GM19452 (cell line): ENCODE measurements around the gene CLASRP.
"Not testable (repeated sequence)": the region's sequence is repeated elsewhere in the genome, so short reads cannot be mapped to it uniquely, and the experiment has no call there.

Source experiments
- ATAC-seq: cut with Tn5 transposase; IDR thresholded peaks from one replicate; pipeline ENCODE4 v1.9.1; 2021; ENCODE audit not compliant: unreplicated experiment

CLASRP gene

GRCh38 chr19:45038931-45039893 lies at the start of gene CLASRP:
Gene CLASRP (plus strand): TSS chr19:45039045. CDS start chr19:45040213, 1,168 bp downstream.
- ATAC-seq: peak; percentile 79

- no peak for ATAC-seq
Measured at GRCh38 chr19:44990459-44990858, 48.4 kb upstream of the CLASRP start.

- ATAC-seq: no peak
Measured at GRCh38 chr19:44990966-44991365, 47.9 kb upstream of the CLASRP start.

GRCh38 chr19:44992336-44993163 lies 46.3 kb upstream of the CLASRP start:
- no peak for ATAC-seq

GRCh38 chr19:44993526-44993925 lies 45.3 kb upstream of the CLASRP start:
- no peak for ATAC-seq

- ATAC-seq: no peak
Measured at GRCh38 chr19:44993926-44994537, 44.8 kb upstream of the CLASRP start.

- ATAC-seq: no peak
Measured at GRCh38 chr19:44998025-44998424, 40.8 kb upstream of the CLASRP start.

GRCh38 chr19:44999131-44999925 lies 39.5 kb upstream of the CLASRP start:
- ATAC-seq: not testable (repeated sequence)

GRCh38 chr19:45000665-45001064 lies 38.2 kb upstream of the CLASRP start:
- ATAC-seq: not testable (repeated sequence)

- ATAC-seq: peak; percentile 57
Measured at GRCh38 chr19:45001087-45001739, 37.6 kb upstream of the CLASRP start, which contains the start of gene RELB. Gene RELB (plus strand): TSS chr19:45001464. CDS start chr19:45001580, 116 bp downstream.

- no peak for ATAC-seq
Measured at GRCh38 chr19:45003485-45003884, 35.4 kb upstream of the CLASRP start.

- no peak for ATAC-seq
Measured at GRCh38 chr19:45005787-45006186, 33.1 kb upstream of the CLASRP start.

- ATAC-seq: no peak
Measured at GRCh38 chr19:45008552-45008951, 30.3 kb upstream of the CLASRP start.

- ATAC-seq: no peak
Measured at GRCh38 chr19:45009625-45010255, 29.1 kb upstream of the CLASRP start.

- no peak for ATAC-seq
Measured at GRCh38 chr19:45010306-45010705, 28.5 kb upstream of the CLASRP start.

GRCh38 chr19:45011959-45012358 lies 26.9 kb upstream of the CLASRP start:
- no peak for ATAC-seq

- peak; percentile 78 for ATAC-seq
Measured at GRCh38 chr19:45016388-45017314, 22.2 kb upstream of the CLASRP start.

- ATAC-seq: no peak
Measured at GRCh38 chr19:45019187-45019586, 19.7 kb upstream of the CLASRP start.
